Stimulated activated CD4-positive, alpha-beta T cell treated with anti-CD3 and anti-CD28 coated beads, Interleukin-15, amount 100 ng/mL, for 48 hours (primary cell): Measurements from ENCODE around the gene POLR2M.

ENCODE experiments used
- DNase-seq, 2 donors: peaks; one replicate each; pipeline ENCODE4 v3.0.0-alpha.2; 2020; ENCODE audit warnings: low read depth in 2 of 2

POLR2M gene

DNA sequence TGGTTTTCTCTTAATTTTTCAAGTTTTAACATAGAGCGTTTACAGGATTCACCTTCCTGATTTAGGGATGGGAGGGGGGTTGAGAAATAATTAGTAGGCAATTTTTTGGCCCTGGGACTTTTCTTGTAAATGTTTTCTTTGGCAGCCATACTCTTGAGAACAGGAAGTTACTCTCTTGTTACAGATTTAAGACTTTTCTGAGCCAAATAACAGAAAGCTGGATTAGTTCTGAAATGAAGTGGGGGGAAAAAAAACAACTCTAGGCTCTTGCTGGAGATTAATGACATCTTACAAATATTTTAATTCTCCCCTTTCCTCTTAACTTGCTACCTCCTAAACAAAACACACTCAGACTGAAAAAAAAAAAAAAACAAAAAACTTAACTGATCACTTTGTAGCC lies 13.8 kb upstream of the POLR2M start:
- no peak for DNase-seq

DNA sequence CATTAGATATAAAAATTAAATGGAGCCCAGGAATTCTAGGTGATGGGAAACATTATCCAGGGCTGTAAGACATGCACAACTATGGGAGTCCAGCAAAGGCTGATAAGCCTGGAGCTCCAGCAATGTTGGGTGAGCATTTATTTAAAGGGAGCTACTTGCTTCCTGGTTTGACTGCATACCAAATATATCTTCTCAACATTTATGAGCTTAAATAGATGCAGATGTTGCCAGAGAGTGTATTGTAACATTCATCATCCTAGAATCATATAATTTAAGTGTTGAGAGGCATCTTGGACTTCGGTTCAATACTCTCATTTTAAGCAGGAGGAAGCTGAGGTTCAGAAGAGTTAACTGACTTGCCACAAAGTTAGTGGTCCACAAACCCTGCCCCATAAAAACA lies 12.2 kb upstream of the POLR2M start:
- DNase-seq = no peak

- no peak for DNase-seq
Measured at GRCh38 chr15:57696146-57696545, 10.4 kb upstream of the POLR2M start.

GRCh38 chr15:57697588-57697987 lies 8.9 kb upstream of the POLR2M start:
- no peak for DNase-seq

GRCh38 chr15:57698243-57698642 lies 8.3 kb upstream of the POLR2M start:
- no peak for DNase-seq

DNA sequence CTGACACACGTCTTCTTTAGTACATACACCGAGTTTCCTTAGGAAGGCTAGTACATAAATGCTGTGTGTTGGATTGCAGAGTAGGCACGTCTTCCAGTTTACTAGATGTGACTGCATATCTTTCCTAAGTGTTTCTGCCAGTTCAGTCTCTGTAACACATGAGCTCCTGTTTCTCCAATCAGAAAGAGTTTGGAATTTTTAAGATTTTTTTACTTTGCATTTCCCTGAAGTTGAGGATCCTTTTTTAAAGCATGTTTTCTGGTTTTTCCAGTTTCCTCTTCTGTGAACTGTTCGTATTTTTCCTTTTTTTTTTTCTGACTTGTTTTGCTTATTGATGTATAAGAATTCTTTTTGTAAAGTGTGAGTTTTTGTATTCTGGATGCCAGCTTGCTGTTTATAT lies 7.5 kb upstream of the POLR2M start:
- no peak for DNase-seq

GRCh38 chr15:57703387-57703786 lies 3.1 kb upstream of the POLR2M start:
- no peak for DNase-seq

GRCh38 chr15:57704441-57704840 lies 2.1 kb upstream of the POLR2M start:
- no peak for DNase-seq

DNA sequence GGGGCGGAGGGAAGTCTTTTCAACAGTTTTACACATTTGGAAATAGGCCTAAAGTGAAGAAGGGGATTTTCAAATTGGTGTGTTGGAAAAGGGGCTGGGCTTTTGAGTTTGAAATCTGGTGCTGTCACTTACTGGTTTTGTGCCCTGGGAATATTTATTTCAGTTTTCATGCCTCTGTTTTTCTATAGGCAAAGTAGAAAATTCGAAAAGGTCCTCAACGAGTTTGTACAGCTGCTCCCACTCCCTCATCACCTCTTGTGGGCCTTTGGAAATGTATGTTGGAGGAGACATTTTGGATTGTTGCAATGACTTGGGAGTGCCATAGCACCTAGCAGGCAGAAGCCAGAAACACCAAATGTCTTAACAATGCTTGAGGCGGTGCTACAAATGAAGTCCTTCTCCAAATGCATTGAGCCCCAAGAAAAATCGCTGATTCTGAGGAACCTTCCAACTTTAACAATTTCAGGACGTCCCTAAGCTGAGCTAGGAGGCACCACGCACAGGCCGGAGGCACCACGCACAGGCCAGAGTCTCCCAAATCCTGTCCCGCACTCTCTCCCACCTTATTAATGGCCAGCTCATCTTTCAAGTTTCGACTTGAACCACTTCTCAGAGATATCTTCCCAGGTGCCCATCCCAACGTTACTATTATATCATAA lies 639 bp upstream of the POLR2M start:
- DNase-seq = no peak

DNA sequence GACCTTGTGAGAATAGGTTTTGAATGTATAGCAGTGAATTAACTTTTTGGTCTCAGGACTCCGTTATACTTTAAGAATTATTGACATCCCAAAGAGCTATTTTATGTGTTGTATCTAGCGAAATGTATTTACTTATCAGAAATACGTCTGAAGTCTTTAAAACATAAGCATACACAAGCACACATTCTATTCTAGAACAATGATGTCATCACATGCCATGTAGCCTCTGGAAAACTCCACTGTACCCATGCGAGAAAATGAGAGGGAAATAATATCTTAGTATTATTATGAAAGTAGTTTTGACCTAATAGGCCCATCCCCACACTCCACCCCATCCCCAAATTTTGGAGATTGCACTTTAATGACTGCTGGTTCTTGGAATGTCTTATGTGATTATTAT lies 1.5 kb downstream of the POLR2M start:
- no peak for DNase-seq

GRCh38 chr15:57718309-57718708 lies 11.8 kb downstream of the POLR2M start:
- no peak for DNase-seq

DNA sequence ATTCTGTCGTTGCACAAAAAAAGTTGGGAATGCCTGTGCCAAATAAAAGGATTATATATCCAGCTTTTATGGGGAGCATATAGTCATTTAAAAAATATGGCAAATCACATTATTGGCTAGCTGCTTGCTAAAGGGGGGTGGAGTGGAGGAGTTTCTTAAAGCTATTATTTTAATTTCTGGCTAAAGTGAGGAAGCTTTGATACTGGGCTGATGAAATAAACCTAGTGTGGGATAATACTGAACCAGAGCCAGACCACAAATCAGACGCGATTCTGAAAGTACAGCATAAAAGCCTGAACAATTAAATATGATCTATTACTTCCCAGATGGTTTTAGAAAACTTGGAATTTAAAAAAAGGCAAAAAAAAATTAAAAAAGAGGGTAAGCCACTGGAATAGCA lies 14.4 kb downstream of the POLR2M start:
- no peak for DNase-seq

DNA sequence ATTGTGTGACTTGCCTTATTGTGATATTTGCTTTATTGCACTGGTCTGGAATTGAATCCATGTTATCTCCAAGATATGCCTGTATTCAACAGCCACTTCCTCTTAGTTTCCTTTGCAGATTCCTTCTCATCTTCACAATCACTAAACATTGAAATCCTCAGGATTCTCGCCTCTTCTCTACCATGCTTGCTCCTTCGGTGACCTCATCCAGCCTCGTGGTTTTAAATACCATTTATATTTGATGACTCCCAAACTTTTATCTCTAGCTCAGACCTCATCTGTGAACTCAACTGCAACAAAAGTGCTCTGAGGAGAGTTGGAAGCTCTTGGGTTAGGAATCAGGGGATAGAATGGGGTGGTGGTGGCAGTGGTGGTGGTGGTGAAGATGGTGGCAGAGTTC lies 19.9 kb downstream of the POLR2M start:
- DNase-seq = no peak

DNA sequence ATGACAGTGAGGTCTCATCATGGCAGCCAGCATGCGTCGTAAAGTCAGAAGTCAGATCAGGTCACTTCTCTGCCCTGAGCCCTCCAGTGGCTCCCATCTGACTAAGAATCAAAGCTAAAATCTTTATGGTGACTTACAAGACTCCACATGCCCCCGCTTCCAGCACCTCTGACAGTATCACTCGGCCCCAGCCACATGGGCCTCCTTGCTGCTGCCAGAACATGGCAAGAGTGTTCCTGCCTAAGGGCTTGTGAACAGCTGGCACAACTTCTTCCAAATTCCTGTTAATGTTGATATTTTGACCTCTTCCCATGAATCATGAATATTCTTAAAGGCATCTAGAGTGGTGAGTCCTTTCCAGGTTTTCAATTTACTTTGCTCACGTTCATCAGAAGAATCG lies 20.5 kb downstream of the POLR2M start:
- no peak for DNase-seq

DNA sequence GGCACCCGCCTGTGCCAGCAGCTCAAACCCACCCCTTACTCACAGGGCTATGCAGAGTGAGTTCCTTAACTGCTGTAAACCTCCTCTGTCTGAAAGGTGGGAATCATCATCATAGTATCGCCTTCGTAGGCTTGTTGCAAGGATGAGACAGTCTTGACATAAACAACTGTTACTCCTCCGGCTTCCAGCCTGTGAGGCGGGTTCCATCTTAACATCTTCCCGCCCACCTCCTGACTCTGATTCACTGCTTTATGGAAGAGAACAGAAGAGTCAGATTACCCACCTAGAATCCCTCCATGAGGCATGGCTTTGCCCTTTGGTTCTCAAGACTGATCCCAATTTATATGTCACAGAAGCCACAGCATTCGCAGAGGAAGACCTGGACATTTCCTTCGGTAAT lies 21.9 kb downstream of the POLR2M start:
- DNase-seq = no peak

GRCh38 chr15:57730876-57731275 lies 24.4 kb downstream of the POLR2M start:
- no peak for DNase-seq

GRCh38 chr15:57731530-57732103 lies 25.1 kb downstream of the POLR2M start:
- DNase-seq = no peak

DNA sequence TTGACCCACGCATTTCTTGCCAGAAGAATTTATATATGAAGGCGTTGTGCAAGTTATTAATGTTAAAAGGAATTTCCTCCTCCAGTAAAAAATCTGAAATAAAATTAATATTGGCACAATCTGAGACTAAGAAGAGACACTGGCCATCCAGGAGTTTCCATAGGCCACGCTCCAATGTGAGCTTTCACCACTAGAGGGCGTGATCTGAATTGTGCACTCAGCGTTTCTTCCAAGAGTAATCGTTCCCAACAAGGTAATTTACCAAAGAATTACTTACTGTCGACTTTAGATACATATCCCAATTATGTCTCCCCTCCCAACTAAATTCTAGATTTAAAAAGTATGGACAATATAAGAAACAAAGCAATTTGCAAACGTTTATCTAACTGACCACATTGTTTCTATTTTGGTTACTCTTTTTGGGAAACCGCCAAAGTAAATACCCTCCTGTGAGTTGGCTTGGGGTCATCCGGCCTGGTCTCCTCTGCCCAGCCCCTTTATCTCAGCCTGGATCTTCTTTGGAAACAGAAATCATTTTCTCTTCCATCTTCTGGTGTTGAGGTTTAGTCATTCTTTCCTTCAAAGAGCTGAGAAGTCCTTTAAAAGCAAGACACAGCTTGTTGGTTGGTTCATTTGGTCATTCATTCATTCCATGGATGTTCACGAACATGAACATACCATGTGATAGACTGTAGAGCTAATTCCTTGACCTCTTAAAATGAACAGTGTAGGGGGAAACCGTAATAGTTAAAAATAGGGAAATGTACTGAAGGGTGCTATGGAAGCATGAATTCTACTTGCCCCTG lies 26.2 kb downstream of the POLR2M start:
- peak; percentile 14 to 33 for DNase-seq

DNA sequence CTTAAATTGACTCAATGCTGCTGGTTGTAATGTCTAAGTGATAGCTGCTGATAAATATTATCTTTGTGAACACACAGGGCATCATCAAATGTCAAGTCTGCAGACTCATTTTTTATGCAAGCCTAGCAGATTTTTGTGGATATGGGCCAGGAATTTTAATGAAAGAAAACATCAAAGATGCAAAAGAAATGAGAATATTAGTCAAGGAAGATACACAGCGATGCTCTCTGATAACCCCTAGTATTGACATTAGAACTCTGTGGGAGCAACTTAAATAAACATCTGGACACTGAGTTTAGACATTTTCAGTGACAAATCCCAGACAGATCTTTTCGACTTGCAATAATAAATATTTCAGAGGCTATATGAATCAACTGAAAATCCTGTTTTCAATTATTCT lies 28.3 kb downstream of the POLR2M start:
- no peak for DNase-seq

GRCh38 chr15:57735431-57735830 lies 28.9 kb downstream of the POLR2M start:
- no peak for DNase-seq

- DNase-seq = no peak
Measured at GRCh38 chr15:57735891-57736290, 29.4 kb downstream of the POLR2M start.

GRCh38 chr15:57736591-57736990 lies 30.1 kb downstream of the POLR2M start:
- DNase-seq = no peak

DNA sequence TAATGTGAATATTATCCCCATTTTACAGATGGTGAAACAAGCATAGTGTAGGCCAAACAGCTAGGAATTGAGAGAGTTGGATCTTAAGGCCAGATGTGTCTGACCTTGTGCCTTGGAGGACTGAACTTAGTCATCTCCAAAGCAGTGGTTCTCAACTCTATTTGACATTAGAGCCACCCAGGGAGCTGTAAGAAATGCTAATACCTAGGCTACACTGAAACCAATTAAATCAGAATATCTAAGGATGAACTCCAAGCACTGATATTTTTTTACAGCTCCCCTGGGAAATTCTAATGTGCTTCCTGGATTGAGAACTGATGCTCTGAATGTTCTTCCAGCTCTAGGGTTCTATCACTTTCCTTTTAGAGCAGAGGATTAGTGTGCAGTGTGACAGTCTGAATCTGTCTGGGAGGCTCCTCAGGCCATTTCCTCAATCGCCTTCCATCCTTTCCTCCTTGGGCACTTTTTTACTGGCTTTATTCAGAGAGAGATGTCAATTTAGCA lies 32.3 kb downstream of the POLR2M start:
- DNase-seq = no peak
